Lower leg skin (tissue), 4 donors: Measurements from ENCODE around the gene STAC2. TPM values are rescaled to one million over a fixed set of nuclear protein-coding genes. Genes with fewer than 3 reads are reported as not detected.
A peak's percentile ranks its signal among the peaks of the same experiment; 100 is the strongest.

Experiments
- DNase-seq, 2 donors: peaks; one replicate each; pipeline ENCODE4 v3.0.0-alpha.2; 2019; ENCODE audit warnings: low spot score in 2 of 2
- H3K4me3 ChIP-seq: fragments of 200-600 bp; sonication (generic); 2 replicates; pipeline ENCODE4 v1.5.1; 2017; ENCODE audit warnings: mild to moderate bottlenecking, low read depth; ENCODE audit not compliant: poor library complexity, severe bottlenecking
- POLR2A ChIP-seq, 2 donors: fragments of 450-650 bp; IDR thresholded peaks; one replicate each; pipeline ENCODE4 v1.6.1; 2016 to 2017; ENCODE audit warnings: antibody characterized with exemption in 2 of 2, mild to moderate bottlenecking in 1 of 2, moderate library complexity in 1 of 2
- WGBS, 2 donors: methylation state at CpG; one replicate each; pipeline ENCODE4 v1.1.5; 2018; 5-methylcytosine and 5-hydroxymethylcytosine counted together
- intact Hi-C: fragments of 100-400 bp; cut with DNase I; formaldehyde crosslinking; loops from one replicate; pipeline ENCODE4 v1.15.0; 2023; ENCODE audit warnings: low total_unique reads
- total RNA-seq, 4 donors: library from RNA; depleted of rRNA; stranded (reverse); fragments of >200 nt; gene quantifications; one replicate each; pipeline ENCODE4 v1.1.0, GENCODE V29; 2016
- TF ChIP-seq, protein P1 (sequence below), 3 donors: fragments of 450-650 bp; IDR thresholded peaks; one replicate each; pipeline ENCODE4 v1.5.1; 2016; ENCODE audit warnings: antibody characterized with exemption in 3 of 3, mild to moderate bottlenecking in 3 of 3, moderate library complexity in 2 of 3

STAC2 gene
- total RNA-seq, 4 donors from 2014 or later = 2.3 to 35.6 (median 10.8) TPM

DNA sequence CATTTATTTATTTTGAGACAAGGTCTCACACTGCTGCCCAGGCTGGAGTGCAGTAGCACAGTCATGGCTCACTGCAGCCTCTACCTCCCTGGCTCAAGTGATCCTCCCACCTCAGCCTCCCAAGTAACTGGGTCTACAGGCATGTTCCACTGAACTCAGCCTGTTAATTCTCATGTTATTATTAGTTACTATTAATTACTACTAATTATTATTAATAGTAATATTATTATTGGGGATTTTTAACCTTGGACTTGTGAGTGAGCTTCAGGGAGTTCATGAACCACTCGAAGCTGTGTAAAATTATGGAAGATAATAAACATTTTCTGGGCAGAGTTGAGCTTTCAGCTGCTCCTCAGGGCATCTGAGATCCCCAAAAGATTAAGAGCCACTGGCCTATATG, 4.6 kb upstream of the STAC2 start:
- TF ChIP-seq, protein P1, sequence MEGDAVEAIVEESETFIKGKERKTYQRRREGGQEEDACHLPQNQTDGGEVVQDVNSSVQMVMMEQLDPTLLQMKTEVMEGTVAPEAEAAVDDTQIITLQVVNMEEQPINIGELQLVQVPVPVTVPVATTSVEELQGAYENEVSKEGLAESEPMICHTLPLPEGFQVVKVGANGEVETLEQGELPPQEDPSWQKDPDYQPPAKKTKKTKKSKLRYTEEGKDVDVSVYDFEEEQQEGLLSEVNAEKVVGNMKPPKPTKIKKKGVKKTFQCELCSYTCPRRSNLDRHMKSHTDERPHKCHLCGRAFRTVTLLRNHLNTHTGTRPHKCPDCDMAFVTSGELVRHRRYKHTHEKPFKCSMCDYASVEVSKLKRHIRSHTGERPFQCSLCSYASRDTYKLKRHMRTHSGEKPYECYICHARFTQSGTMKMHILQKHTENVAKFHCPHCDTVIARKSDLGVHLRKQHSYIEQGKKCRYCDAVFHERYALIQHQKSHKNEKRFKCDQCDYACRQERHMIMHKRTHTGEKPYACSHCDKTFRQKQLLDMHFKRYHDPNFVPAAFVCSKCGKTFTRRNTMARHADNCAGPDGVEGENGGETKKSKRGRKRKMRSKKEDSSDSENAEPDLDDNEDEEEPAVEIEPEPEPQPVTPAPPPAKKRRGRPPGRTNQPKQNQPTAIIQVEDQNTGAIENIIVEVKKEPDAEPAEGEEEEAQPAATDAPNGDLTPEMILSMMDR (IDR thresholded peaks at IDR 0.05) = no peak
- TF ChIP-seq POLR2A (IDR thresholded peaks at IDR 0.05) = no peak
- WGBS, 2 donors = 74 to 77% methylated on average over 1 of the region's 1 CpG
- no peak for DNase-seq
- intact Hi-C loops = no loop called here
- no peak overlapping the region for H3K4me3 ChIP-seq

DNA sequence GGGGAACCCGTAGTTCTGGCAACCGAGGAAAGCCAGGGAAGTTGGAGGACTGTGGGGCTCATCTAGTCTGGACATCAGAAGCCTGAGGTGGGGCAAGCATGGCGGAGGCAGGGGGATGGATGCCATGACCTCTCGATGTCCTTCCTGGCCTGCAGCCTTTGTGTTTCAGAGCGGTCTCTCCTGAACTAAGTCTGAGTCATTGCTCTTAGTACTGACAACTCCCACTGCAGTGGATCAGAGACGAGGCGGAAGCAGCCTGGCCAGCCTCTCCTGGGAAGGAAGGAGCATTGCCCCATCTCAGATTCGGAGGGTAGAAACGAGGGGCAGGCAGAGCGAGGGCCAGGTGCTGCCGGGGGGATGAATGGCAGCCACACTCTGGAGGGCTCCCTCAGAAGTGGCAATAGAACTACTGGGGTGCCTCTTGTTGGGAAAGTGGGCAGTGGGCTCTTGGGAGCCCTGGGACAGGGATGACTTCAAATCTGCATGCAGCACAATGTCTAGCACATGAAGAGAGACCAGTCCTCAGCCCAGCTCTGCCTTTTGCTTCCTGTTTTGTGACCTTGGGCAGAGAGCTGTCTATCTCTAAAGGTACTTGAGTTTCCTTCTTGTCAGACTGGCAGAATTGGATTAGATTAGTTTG, 3.6 kb upstream of the STAC2 start:
- no peak overlapping the region for H3K4me3 ChIP-seq
- intact Hi-C loops = no loop called here
- 53 to 67% methylated on average over 11 of the region's 11 CpGs for WGBS, 2 donors
- TF ChIP-seq, protein P1 (IDR thresholded peaks at IDR 0.05) = no peak
- TF ChIP-seq POLR2A (IDR thresholded peaks at IDR 0.05) = no peak
- no peak for DNase-seq

DNA sequence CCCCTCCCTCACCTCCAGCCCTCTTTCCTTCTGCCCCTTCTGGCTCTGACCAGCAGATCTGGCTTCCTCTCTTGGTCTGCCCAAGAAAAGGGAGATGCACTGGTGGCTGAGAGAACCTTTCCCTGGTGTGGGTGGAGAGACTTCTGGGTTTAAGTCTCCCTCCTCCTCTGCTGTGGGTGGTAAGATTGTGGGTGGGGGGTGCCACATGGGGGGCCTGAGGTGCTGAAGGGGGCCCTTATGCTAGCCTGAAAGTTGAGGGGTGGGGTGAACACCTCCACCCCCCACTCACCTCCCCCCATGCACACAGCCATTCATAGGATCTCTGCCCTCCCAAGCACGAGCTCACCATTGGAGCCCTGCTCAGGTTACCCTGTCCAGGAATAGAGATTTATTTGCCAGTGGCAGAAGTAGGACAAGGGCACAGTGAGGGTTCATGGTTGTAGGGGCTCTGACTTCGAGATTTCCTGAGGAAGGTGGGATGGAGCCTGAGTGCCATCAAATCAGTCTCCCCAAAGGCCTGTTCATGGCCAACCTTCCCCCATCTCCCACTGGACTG, 1.7 kb upstream of the STAC2 start:
- TF ChIP-seq, protein P1 (IDR thresholded peaks at IDR 0.05) = no peak
- no peak for TF ChIP-seq POLR2A (IDR thresholded peaks at IDR 0.05)
- intact Hi-C loops = no loop called here
- no peak for DNase-seq
- 63 to 66% methylated on average over 2 of the region's 2 CpGs for WGBS, 2 donors
- no peak overlapping the region for H3K4me3 ChIP-seq

DNA sequence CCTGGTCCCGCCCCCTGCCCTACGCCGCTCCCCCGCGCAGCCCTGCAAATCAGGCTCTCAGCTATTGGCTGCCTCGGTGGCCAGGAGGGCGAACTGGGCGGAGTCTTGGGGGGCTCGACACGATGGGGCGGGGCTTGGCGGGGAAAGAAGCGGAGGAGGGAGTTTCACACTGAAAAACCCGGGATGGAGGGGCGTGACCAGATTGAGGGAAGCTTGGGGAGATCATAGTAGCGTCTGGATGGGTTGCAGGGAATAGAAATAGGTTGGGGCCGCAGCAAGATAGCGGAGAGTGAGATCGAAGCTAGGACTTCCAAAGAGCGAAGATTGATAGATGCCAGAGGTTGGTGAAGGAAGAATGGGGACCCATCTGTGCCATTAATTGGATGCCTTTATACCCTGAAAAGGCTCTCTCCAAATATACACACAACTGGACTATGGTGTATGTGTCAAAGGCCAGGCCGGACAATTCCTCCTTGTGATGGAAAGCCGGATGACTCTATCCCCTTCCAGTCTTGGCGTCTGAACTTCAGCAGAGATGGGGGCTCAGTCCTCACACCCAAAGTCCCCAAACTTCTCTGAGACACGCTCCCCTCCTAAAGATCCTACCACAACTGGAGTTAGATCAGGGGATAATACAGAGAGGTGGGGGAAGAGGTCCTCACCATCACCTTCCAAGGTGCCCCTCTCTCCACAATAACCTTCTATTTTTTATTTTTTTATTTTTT, 376 bp upstream of the STAC2 start:
- intact Hi-C loops = no loop called here
- peak in 1 of 2 donors; percentile 93 for DNase-seq
- H3K4me3 ChIP-seq = no peak overlapping the region
- TF ChIP-seq, protein P1 (IDR thresholded peaks at IDR 0.05) = no peak
- no peak for TF ChIP-seq POLR2A (IDR thresholded peaks at IDR 0.05)
- WGBS, 2 donors = 18 to 19% methylated on average over 21 to 24 of the region's 24 CpGs

DNA sequence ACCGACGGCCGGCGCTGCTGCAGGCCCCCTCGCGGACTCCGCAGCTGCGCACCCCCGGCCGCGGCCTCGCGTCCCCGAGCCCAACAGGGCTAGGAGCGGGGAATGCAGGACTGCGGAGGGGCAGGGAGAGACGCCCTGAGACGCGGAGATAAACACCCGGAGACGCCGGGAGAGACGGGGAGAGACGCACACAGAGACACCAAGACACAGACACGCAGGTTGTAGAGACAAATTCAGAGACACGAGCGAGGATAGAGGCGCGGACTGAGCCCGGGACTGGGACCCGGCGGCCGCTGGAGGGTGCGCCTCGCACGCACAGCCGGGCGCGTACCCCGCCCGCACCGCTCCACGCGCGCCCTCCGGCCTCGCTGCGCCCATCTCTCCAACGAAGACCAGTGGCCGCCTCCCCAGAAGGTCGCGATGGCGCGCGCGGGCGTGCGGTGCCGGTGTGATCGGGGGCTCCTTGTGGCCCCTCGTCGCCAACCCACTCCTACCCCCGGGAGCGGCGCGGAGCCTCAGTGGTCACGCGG, 902 bp downstream of the STAC2 start:
- no peak for DNase-seq
- H3K4me3 ChIP-seq = no peak overlapping the region
- TF ChIP-seq POLR2A (IDR thresholded peaks at IDR 0.05) = no peak
- TF ChIP-seq, protein P1 (IDR thresholded peaks at IDR 0.05) = no peak
- WGBS, 2 donors = 0 to 1% methylated on average over 42 to 50 of the region's 68 CpGs
- intact Hi-C loops = no loop called here
